Left renal cortex interstitium (tissue), 4 donors: ENCODE data around the gene LHX8. TPM values are rescaled to one million over a fixed set of nuclear protein-coding genes. Genes with fewer than 3 reads are reported as not detected.
"Not testable (repeated sequence)": the region's sequence is repeated elsewhere in the genome, so short reads cannot be mapped to it uniquely, and the experiment has no call there.

Source experiments
- DNase-seq, 4 donors: peaks; one replicate each; pipeline ENCODE4 v3.0.0-alpha.2; 2013; ENCODE audit warnings: low read depth in 4 of 4, low spot score in 2 of 4, missing footprints in 1 of 4
- polyA plus RNA-seq, 4 donors: library from polyadenylated mRNA; unstranded; fragments of 120-200 nt; gene quantifications; one replicate each; pipeline ENCODE4 v1.2.1, GENCODE V29; 2013; ENCODE audit not compliant: insufficient read length in 4 of 4

LHX8 gene
- polyA plus RNA-seq, 4 donors, result not detected

GRCh38 chr1:75132242-75132811, 1.9 kb upstream of the LHX8 start:
- DNase-seq, result no peak

GRCh38 chr1:75132812-75133619, 1.2 kb upstream of the LHX8 start:
- no peak for DNase-seq

GRCh38 chr1:75134647-75135572, 722 bp downstream of the LHX8 start:
- DNase-seq, result no peak

GRCh38 chr1:75135573-75136194, 1.5 kb downstream of the LHX8 start:
- no peak for DNase-seq

- no peak for DNase-seq
These were observed 2.1 kb downstream of the LHX8 start for GRCh38 chr1:75136195-75136815.

GRCh38 chr1:75136921-75137641, 2.9 kb downstream of the LHX8 start:
- DNase-seq, result no peak

DNA sequence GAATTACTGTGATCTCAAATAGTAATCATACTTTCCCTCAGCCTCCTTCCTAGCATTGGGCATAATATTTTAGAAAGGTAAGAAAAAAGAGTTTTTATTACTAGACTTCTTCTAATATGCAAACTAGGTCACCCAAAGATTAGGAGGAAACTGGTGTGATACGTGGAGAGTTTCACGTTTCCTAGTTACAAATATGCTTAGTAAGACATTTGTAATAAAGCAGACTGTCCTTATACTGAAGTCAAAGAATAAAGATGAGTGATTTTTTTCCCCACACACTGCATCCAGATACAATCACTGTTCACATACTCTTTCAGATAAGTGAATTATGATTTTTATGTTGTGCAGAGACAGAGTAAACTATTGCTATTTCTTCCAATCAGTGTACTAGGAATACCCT, 17.9 kb downstream of the LHX8 start:
- DNase-seq, result no peak

- no peak for DNase-seq
These were observed 25.0 kb downstream of the LHX8 start for GRCh38 chr1:75159154-75159553.

GRCh38 chr1:75165264-75165663, 31.1 kb downstream of the LHX8 start:
- no peak for DNase-seq

DNA sequence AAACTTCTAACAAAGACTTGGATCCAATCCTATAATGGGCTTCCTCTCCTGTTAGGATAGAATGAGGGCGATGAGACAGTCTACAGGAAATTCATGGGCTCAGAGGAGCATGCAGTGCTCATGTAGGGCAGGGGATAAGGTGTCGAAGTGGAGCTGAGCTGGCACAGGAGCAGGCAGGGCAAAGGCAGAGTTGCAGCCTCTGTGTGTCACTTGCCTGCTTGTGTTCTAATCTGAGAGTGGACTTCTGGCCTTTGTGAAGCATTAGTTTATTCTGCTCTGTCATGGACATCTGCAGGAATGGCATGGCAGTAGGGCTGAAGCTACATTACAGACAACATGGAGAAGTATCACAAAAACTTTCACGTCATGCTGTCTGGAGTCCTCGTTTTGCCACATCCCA, 32.6 kb downstream of the LHX8 start:
- no peak for DNase-seq

DNA sequence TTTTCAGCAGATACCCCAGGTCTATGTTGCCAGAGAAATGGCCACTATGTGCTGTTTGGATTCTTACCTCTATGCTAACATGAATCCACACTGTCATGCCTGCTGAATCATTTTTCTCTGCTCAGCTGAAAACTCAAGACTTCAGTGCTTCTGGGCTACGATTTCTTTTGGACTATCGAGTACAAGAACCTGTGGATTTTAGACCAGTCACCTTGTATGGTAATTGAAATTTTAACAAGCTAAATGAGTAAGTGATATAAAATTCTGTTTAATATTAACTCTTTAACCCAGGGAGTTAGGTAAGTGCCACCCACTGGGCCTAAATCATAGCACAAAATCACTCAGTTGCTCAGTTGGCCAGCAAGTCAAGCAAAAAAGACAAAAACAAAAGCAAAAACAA, 35.8 kb downstream of the LHX8 start:
- no peak for DNase-seq

GRCh38 chr1:75170981-75171380, 36.8 kb downstream of the LHX8 start:
- no peak for DNase-seq

DNA sequence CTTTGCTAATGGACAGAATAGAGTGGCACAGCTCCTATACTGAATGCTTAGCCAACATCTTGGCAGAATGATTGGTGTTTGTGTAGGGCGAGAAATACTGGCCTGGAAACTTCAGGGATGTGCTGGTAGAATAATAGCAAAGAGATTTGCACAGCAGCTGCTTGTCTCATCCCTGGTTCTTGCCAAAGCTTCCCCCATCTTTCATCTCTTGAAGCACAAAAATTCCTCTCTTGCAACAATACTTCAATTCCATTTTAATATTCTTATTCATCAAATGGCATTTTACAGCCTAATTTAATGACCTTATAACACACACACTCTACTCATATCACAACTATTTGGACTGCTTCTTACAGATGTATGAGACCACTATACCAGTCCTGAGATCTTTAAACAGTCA, 37.7 kb downstream of the LHX8 start:
- no peak for DNase-seq

GRCh38 chr1:75172556-75172955, 38.4 kb downstream of the LHX8 start:
- no peak for DNase-seq

- no peak for DNase-seq
These were observed 40.0 kb downstream of the LHX8 start for GRCh38 chr1:75174031-75174760.

DNA sequence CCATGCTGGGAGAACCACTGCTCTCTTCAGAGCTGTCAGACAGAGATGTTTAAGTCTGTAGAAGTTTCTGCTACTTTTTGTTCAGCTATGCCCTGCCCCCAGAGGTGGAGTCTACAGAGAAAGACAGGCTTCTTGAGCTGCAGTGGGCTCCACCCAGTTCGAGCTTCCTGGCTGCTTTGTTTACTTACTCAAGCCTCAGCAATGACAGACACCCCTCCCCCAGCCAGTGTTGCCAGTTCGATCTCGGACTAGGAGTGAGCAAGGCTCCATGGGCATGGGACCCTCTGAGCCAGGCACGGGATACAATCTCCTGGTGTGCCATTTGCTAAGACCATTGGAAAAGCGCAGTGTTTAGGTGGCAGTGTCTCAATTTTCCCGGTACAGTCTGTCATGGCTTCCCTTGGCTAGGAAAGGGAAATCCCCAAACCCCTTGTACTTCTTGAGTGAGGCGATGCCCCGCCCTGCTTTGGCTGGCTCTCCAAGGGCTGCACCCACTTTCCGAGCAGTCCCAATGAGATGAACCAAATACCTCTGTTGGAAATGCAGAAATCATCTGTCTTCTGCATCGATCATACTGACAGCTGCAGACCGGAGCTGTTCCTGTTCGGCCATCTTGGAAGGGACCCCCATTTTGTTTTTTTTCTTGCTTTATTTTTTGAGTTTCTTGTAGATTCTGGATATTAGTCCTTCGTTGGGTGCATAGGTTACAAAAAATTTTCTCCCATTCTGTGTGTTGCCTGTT, 47.2 kb downstream of the LHX8 start:
- DNase-seq, result not testable (repeated sequence)

DNA sequence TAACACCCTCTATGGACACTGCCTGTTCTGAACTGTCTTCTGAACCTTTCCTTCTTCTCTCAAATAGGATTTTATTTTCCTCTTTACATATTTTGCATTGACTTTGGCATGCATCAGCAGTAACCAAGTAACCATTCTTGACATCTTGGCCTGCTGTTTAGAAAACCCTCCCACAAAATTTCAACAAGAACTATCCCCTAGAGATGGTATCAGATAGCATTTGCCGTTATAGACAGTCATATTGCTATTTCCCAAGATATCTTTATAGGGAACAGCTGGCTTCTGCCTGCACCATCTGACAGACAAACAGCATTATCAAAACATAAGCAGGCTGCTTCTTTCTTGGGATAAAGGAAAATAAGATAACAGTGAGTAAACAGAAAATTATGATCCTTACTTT, 54.7 kb downstream of the LHX8 start:
- DNase-seq, result no peak

DNA sequence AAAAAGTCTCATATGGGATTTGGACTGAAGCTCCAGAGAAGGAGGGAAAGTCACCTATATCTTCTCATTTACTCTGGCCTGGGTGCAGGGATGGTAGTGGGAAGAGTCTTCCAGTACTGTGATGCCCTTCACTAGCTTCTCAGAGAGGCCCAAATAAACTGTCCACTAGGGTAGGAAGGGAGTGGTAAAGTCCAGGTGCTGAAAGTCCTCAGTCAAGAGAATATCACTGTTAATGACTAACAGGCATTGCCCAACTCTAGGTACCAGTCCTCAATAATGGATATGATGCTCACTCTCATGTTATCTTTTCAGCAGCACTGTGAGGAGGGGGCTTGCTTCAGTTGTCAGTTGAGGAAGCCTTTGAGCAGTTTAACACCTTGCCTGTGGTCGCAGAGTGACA, 64.0 kb downstream of the LHX8 start:
- DNase-seq, result no peak
